GM12875 (cell line): ENCODE data around the gene YIF1B.
"Not testable (repeated sequence)": the region's sequence is repeated elsewhere in the genome, so short reads cannot be mapped to it uniquely, and the experiment has no call there.

ENCODE experiments used
- H3K4me3 ChIP-seq: one replicate; pipeline ENCODE4 v1.5.1; 2011; ENCODE audit warnings: low read depth, low read length, control low read depth
- TF ChIP-seq, protein P1 (sequence below): IDR thresholded peaks from 2 replicates; pipeline ENCODE4 v1.5.1; 2011; ENCODE audit warnings: low read depth, mild to moderate bottlenecking, control low read depth, inconsistent platforms, low read length, moderate library complexity, borderline replicate concordance; ENCODE audit not compliant: insufficient read depth

Gene YIF1B

DNA sequence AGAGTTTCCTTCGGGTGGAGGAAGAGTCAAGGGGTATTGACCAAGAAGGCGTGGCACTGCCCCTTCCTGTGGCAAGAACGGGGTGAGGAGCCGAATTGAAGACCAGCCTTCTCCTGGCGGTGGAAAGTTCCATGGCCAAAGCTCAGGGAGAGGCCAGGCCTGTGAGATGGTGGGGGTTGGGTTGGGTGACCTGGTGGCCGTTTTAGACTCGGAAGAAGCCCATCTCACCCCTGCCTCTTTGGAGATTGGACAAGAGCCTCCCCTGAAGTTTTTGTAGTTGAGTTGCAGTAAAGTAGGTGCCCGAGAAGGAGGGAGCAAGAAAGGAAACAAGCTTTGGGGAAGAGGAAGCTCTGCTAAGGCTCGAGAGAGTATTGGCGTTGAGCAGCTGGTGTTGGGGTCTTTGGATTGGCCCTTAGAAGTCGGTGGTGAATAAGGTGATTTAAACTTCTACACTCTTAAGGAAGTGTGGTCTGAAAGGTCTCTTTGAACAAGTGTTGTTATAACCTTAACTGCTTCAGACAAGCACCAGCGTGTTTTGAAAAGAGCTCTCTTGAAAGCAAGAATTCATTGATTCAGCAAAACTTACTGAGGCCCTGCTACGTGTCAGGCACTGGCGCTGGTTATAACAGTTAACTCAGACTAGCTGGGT lies 50.4 kb downstream of the YIF1B start:
- peak overlapping the region; percentile 59 for H3K4me3 ChIP-seq
- TF ChIP-seq, protein P1, sequence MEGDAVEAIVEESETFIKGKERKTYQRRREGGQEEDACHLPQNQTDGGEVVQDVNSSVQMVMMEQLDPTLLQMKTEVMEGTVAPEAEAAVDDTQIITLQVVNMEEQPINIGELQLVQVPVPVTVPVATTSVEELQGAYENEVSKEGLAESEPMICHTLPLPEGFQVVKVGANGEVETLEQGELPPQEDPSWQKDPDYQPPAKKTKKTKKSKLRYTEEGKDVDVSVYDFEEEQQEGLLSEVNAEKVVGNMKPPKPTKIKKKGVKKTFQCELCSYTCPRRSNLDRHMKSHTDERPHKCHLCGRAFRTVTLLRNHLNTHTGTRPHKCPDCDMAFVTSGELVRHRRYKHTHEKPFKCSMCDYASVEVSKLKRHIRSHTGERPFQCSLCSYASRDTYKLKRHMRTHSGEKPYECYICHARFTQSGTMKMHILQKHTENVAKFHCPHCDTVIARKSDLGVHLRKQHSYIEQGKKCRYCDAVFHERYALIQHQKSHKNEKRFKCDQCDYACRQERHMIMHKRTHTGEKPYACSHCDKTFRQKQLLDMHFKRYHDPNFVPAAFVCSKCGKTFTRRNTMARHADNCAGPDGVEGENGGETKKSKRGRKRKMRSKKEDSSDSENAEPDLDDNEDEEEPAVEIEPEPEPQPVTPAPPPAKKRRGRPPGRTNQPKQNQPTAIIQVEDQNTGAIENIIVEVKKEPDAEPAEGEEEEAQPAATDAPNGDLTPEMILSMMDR: no peak

DNA sequence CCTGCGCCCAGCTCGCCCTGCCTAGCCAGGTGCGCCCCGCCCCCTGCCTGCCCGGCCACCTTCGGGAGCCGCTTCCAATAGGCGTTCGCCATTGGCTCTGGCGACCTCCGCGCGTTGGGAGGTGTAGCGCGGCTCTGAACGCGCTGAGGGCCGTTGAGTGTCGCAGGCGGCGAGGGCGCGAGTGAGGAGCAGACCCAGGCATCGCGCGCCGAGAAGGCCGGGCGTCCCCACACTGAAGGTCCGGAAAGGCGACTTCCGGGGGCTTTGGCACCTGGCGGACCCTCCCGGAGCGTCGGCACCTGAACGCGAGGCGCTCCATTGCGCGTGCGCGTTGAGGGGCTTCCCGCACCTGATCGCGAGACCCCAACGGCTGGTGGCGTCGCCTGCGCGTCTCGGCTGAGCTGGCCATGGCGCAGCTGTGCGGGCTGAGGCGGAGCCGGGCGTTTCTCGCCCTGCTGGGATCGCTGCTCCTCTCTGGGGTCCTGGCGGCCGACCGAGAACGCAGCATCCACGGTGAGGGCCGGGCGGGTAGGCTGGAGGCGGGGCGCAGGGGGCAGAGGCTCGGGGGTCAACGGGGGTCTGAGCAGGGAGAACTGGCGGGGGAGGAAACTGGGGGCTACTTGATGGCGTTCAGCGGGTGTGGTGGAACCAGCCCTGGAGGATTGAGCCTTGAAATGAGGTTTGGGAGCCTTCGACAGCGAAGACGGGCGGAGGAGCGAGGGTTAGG lies 51.1 kb downstream of the YIF1B start, which contains the start of gene SPINT2:
Gene SPINT2, plus strand, starts transcription at position 88 of the 727 bp plus-strand sequence. Its CDS starts 320 bp downstream, at position 408.
- peak within 1 kb of the TSS; percentile 59 for H3K4me3 ChIP-seq
- TF ChIP-seq, protein P1: no peak

DNA sequence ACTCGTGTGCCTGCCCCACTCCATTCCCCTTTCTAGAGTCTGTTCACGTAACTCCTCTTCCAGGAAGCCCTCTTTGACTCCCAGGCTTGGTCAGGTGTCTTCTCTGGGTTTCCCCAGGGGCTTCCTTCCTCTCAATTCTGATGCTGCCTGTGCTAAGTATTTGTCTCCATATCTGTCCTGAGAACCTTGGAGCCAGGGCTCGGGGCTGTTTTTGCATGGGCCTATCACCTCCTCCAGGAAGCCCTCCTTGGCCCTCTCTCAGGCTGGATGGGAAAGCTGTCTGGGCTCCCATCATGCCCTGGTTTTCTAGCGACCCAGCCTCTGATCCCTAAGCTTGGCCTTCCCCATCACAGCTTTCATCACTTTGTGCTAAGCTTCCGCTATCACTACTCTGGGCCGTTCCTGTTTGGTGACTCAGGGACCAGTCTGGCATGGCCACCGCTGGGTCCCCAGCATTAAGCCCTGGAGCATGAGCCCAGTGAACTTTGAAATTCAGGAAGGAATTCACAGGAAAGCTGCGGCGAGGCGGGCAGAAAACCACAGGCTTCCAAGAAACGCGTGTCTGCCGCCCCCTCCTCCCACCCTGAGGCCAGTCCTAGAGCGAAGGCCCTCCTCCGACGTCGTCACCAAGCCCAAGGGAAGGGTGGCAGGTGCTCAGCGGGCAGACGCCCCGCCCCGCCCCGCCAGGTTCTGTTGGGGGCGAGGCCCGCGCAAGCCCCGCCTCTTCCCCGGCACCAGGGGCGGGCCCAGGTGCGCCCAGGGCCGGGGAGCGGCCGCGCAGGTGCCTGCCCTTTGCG lies 51.9 kb downstream of the YIF1B start:
- peak overlapping the region; percentile 59 for H3K4me3 ChIP-seq
- TF ChIP-seq, protein P1: no peak

DNA sequence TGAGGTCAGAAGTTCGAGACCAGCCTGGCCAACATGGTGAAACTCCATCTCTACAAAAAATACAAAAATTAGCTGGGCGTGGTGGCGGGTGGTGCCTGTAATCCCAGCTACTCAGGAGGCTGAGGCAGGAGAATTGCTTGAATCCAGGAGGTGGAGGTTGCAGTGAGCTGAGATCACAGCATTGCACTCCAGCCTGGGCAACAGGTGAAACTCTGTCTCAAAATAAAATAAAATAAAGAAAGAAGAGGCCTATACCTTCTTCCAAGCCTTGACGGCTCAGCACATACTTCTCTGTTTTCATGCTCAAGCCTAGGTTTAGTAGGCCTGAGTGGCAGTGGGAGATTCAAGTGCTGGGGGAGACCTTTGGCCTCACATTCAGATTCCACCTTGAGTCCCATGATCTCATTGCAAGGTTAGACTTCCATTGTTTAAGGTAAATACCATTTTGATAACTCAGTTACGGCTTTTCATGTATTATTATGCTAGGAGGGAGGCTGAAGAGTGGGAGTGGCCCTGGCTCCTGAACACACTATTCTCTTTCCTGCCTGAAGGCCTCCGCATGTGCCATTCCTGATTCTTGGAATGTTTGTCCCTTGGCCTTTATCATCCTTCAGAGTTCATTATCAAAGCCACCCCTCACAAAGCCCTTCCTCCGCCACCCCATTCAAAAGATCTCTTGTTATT lies 53.0 kb downstream of the YIF1B start:
- TF ChIP-seq, protein P1: no peak
- H3K4me3 ChIP-seq: no peak overlapping the region

DNA sequence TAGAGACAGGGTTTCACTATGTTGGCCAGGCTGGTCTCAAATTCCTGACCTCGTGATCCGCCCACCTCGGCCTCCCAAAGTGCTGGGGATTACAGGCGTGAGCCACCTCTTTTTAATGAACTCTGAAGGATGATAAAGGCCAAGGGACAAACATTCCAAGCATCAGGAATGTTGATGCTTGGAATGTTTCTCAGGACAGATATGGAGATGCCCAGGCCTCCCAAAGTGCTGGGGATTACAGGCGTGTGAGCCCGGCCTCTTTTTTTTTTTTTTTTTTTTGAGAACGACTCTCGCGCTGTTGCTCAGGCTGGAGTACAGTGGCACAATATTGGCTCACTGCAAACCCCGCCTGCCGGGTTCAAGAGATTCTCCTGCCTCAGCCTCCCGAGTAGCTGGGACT lies 53.8 kb downstream of the YIF1B start:
- H3K4me3 ChIP-seq: not testable (repeated sequence)

DNA sequence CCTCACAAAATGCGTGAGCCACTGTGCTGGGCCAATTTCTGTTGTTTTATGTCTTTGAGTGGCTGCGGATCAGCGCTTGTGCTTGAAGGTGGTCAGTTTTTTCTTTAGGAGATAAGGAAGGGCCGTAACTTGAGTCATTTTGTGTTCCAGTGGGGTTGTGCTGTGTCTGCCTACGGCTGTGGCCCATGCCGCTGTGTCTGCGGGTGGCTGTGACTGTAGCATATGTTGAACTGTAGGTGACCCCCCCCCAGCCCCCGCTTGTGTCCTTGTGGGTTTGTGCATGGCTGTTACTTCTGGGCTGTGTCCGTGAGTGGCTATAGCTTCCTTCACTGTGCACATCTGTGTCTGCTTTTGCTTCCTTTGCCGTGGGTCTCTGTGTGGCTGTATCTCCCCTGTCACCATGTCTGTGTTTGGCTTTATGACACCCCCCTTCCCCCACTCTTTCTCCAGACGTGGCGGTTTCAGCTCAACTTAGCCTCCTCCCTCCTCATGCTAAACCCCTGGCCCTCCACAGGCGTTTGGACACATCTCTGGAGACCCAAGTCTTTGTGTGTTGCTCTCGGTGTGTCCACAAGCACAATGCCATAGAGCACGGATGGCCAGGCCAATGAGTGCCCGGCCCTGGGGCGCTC lies 60.2 kb downstream of the YIF1B start:
- no peak overlapping the region for H3K4me3 ChIP-seq
- TF ChIP-seq, protein P1: no peak

DNA sequence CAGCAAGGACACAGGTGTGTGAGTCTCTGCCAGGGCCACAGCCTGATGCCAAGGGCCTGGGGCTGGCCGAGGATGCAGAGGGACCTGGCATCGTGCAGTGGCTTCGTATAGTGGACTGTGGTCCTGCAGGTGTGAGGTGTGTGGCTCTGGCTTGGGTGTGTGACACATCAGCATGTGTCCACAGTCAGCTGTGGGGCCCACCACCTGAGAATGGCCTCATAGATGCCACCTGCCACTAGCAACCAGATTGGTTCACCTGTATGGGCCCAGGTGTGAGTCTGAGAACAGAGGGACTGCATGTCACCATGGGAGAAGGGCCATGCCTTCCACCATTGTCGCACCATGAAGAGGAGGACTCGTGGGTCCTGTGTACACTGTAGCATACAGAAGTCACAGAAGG lies 62.0 kb downstream of the YIF1B start:
- H3K4me3 ChIP-seq: no peak overlapping the region
- TF ChIP-seq, protein P1: no peak
